Measurements from ENCODE around the gene FGG. TPM values are rescaled to one million over a fixed set of nuclear protein-coding genes. Genes with fewer than 3 reads are reported as not detected.

Gene FGG
- total RNA-seq, 2 donors from 2014 or later = 0.89 TPM; not detected in 1

DNA sequence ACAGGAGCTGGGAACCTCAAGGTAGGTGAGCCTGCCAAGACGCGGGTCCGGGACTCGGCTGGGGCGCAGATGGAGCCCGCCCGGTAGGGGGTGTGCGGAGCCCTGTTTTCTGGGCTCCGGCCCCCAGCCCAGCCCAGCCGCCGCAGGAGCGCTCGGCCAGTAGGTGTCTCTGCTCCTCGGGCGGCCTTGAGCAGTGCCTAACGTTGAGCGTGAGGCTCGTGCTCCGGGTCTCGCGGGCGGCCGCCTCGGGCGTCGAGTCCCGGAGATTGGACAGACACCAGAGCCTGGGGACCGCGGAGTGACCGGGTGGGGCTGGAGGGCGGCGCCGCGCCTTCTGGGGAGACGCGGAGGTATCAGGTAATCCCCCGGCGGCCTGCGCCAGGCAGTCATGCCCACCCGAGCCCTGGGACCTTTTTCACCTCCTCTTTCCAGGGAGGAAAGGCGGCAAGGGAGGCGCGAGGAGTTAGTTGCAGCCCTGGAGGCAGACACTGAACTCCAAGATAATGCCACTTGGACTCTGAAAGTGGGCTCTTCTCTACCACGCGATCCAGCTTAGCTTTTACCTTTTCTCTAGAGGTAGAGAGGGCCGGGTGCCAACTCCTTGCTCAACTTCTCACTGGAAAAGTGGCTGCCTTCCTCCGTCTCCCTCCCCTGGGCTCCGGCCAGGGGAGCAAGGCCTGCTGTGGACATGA, 14.5 kb upstream of the FGG start:
- Mint-ChIP-seq H3K4me1 (peaks cover 16% of the 10 kb centered on the region), H3K27ac (no peak overlapping the region), H3K4me3 (no peak overlapping the region), H3K36me3 (ENCODE audit: low read depth) (no peaks in the 10 kb centered on the region), H3K9me3 (no peaks in the 10 kb centered on the region), H3K27me3 (ENCODE audit: insufficient read depth) (peaks cover 20% of the 10 kb centered on the region)
- Histone ChIP-seq H3K4me3 (ENCODE audit: low read length) (peak overlapping the region; percentile 65), H3K27me3 (ENCODE audit: control insufficient read depth, insufficient read depth, low read length, poor library complexity, severe bottlenecking) (peaks cover 34% of the 10 kb centered on the region), H3K9me3 (ENCODE audit: control insufficient read depth, low read length) (no peaks in the 10 kb centered on the region), H3K27ac (ENCODE audit: low read depth, low read length) (no peak overlapping the region), H3K36me3 (ENCODE audit: control insufficient read depth, insufficient read depth, low read length) (no peaks in the 10 kb centered on the region), H3K4me1 (ENCODE audit: control insufficient read depth, insufficient read depth, low read length) (peaks cover 5% of the 10 kb centered on the region), H3K9ac (ENCODE audit: extremely low read depth, low read length, poor library complexity, severe bottlenecking) (no peak overlapping the region)
- peak; percentile 93 for DNase-seq
- 12 to 34% methylated on average over 15 to 48 of the region's 48 CpGs for WGBS, 2 experiments (ENCODE audit: insufficient coverage in 1 of 2, insufficient read length in 1 of 2)
- TF ChIP-seq, protein P1, sequence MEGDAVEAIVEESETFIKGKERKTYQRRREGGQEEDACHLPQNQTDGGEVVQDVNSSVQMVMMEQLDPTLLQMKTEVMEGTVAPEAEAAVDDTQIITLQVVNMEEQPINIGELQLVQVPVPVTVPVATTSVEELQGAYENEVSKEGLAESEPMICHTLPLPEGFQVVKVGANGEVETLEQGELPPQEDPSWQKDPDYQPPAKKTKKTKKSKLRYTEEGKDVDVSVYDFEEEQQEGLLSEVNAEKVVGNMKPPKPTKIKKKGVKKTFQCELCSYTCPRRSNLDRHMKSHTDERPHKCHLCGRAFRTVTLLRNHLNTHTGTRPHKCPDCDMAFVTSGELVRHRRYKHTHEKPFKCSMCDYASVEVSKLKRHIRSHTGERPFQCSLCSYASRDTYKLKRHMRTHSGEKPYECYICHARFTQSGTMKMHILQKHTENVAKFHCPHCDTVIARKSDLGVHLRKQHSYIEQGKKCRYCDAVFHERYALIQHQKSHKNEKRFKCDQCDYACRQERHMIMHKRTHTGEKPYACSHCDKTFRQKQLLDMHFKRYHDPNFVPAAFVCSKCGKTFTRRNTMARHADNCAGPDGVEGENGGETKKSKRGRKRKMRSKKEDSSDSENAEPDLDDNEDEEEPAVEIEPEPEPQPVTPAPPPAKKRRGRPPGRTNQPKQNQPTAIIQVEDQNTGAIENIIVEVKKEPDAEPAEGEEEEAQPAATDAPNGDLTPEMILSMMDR (conservative IDR thresholded peaks at IDR 0.05) = peak; percentile 93

- Histone ChIP-seq H3K9ac (ENCODE audit: extremely low read depth, low read length, poor library complexity, severe bottlenecking) (no peak overlapping the region), H3K36me3 (ENCODE audit: control insufficient read depth, insufficient read depth, low read length) (no peaks in the 10 kb centered on the region), H3K4me3 (ENCODE audit: low read length) (no peak overlapping the region), H3K27me3 (ENCODE audit: control insufficient read depth, insufficient read depth, low read length, poor library complexity, severe bottlenecking) (peaks cover 34% of the 10 kb centered on the region), H3K4me1 (ENCODE audit: control insufficient read depth, insufficient read depth, low read length) (peaks cover 5% of the 10 kb centered on the region), H3K9me3 (ENCODE audit: control insufficient read depth, low read length) (no peaks in the 10 kb centered on the region), H3K27ac (ENCODE audit: low read depth, low read length) (no peak overlapping the region)
- Mint-ChIP-seq H3K27me3 (ENCODE audit: insufficient read depth) (peaks cover 21% of the 10 kb centered on the region), H3K4me3 (no peak overlapping the region), H3K9me3 (no peaks in the 10 kb centered on the region), H3K4me1 (peaks cover 13% of the 10 kb centered on the region), H3K36me3 (ENCODE audit: low read depth) (no peaks in the 10 kb centered on the region), H3K27ac (no peak overlapping the region)
- WGBS, 2 experiments (ENCODE audit: insufficient coverage in 1 of 2, insufficient read length in 1 of 2) = 90 to 97% methylated on average over 3 of the region's 3 CpGs
- DNase-seq = no peak
- TF ChIP-seq, protein P1 (conservative IDR thresholded peaks at IDR 0.05) = no peak
Observed at GRCh38 chr4:154625971-154626370, 13.5 kb upstream of the FGG start.

GRCh38 chr4:154623995-154624394, 11.5 kb upstream of the FGG start:
- DNase-seq = no peak
- WGBS, 2 experiments (ENCODE audit: insufficient coverage in 1 of 2, insufficient read length in 1 of 2) = 86 to 91% methylated on average over 5 to 7 of the region's 7 CpGs
- Mint-ChIP-seq H3K4me3 (no peak overlapping the region), H3K27ac (no peak overlapping the region), H3K27me3 (ENCODE audit: insufficient read depth) (peaks cover 20% of the 10 kb centered on the region), H3K9me3 (no peaks in the 10 kb centered on the region), H3K4me1 (peaks cover 13% of the 10 kb centered on the region), H3K36me3 (ENCODE audit: low read depth) (no peaks in the 10 kb centered on the region)
- H3K4me3 ChIP-seq (ENCODE audit: low read length) = no peak overlapping the region
- H3K27ac ChIP-seq (ENCODE audit: low read depth, low read length) = no peak overlapping the region
- no peaks in the 10 kb centered on the region for H3K36me3 ChIP-seq (ENCODE audit: control insufficient read depth, insufficient read depth, low read length)
- H3K9ac ChIP-seq (ENCODE audit: extremely low read depth, low read length, poor library complexity, severe bottlenecking) = no peak overlapping the region
- peaks cover 25% of the 10 kb centered on the region for H3K27me3 ChIP-seq (ENCODE audit: control insufficient read depth, insufficient read depth, low read length, poor library complexity, severe bottlenecking)
- no peaks in the 10 kb centered on the region for H3K9me3 ChIP-seq (ENCODE audit: control insufficient read depth, low read length)
- peaks cover 5% of the 10 kb centered on the region for H3K4me1 ChIP-seq (ENCODE audit: control insufficient read depth, insufficient read depth, low read length)
- TF ChIP-seq, protein P1 (conservative IDR thresholded peaks at IDR 0.05) = no peak

All from endodermal cell (in vitro differentiated cells).